Endodermal cell (in vitro differentiated cells): ENCODE measurements around the gene CPSF4L. TPM values are rescaled to one million over a fixed set of nuclear protein-coding genes. Genes with fewer than 3 reads are reported as not detected.

Experiments used
- DNase-seq: peaks from one replicate; pipeline ENCODE4 v3.0.0-alpha.2; 2017
- H3K27ac ChIP-seq: 2 replicates; pipeline ENCODE4 v1.5.1; 2013; ENCODE audit warnings: mild to moderate bottlenecking, low read depth, low read length, moderate library complexity
- H3K27me3 ChIP-seq: 2 replicates; pipeline ENCODE4 v1.6.1; 2013; ENCODE audit warnings: mild to moderate bottlenecking, low read length, moderate library complexity; ENCODE audit not compliant: insufficient read depth, control insufficient read depth, poor library complexity, severe bottlenecking
- H3K36me3 ChIP-seq: 2 replicates; pipeline ENCODE4 v1.7.0; 2013; ENCODE audit warnings: mild to moderate bottlenecking, low read length, moderate library complexity; ENCODE audit not compliant: control insufficient read depth, insufficient read depth
- H3K4me1 ChIP-seq: one replicate; pipeline ENCODE4 v1.7.0; 2013; ENCODE audit warnings: low read length; ENCODE audit not compliant: control insufficient read depth, insufficient read depth
- H3K4me3 ChIP-seq: 2 replicates; pipeline ENCODE4 v1.5.1; 2013; ENCODE audit warnings: mild to moderate bottlenecking, low read length, moderate library complexity
- H3K9ac ChIP-seq: 2 replicates; pipeline ENCODE4 v1.6.1; 2013; ENCODE audit warnings: mild to moderate bottlenecking, low read length, moderate library complexity; ENCODE audit not compliant: poor library complexity, severe bottlenecking; ENCODE audit errors: extremely low read depth
- H3K9me3 ChIP-seq: 2 replicates; pipeline ENCODE4 v1.6.1; 2013; ENCODE audit warnings: mild to moderate bottlenecking, low read length, moderate library complexity; ENCODE audit not compliant: control insufficient read depth
- H3K27ac Mint-ChIP-seq: 2 replicates; pipeline ENCODE4 v1.8.0; 2020; ENCODE audit warnings: mixed read lengths
- H3K27me3 Mint-ChIP-seq: 2 replicates; pipeline ENCODE4 v1.8.0; 2021; ENCODE audit warnings: mild to moderate bottlenecking, mixed read lengths; ENCODE audit not compliant: insufficient read depth
- H3K36me3 Mint-ChIP-seq: 2 replicates; pipeline ENCODE4 v1.8.0; 2020; ENCODE audit warnings: low read depth, mixed read lengths
- H3K4me1 Mint-ChIP-seq: 2 replicates; pipeline ENCODE4 v1.8.0; 2020; ENCODE audit warnings: mixed read lengths
- H3K4me3 Mint-ChIP-seq: 2 replicates; pipeline ENCODE4 v1.8.0; 2020; ENCODE audit warnings: mild to moderate bottlenecking, moderate library complexity, mixed read lengths
- H3K9me3 Mint-ChIP-seq: 2 replicates; pipeline ENCODE4 v1.8.0; 2020; ENCODE audit warnings: mild to moderate bottlenecking, mixed read lengths
- WGBS, 2 experiments: methylation state at CpG; one replicate each; pipeline versions ENCODE4 v1.1.5 to v1.1.7; 2013; ENCODE audit warnings: missing lambda C conversion rate in 2 of 2, mixed read lengths in 1 of 2; ENCODE audit not compliant: insufficient coverage in 1 of 2, insufficient read length in 1 of 2; 5-methylcytosine and 5-hydroxymethylcytosine counted together
- total RNA-seq, 2 donors: library from RNA; stranded (reverse); fragmentation: NEBNext Ultra II Directional in 1 of 2; extraction: Animal tissue kit (Norgen Biotek cat#: 25700) in 1 of 2; gene quantifications; 2 replicates in 1 of 2; 3 replicates in 1 of 2; pipeline ENCODE4 v1.2.1, GENCODE V29; 2021
- TF ChIP-seq, protein P1 (sequence below): fragments of 200-600 bp; sonication (generic); conservative IDR thresholded peaks from 2 replicates; pipeline ENCODE4 v1.5.0; 2021; ENCODE audit warnings: antibody characterized with exemption, mild to moderate bottlenecking

Gene CPSF4L
- total RNA-seq, 2 donors from 2014 or later: 0.29 to 0.58 TPM

- no peaks in the 10 kb centered on the region for H3K27me3 Mint-ChIP-seq
- no peak overlapping the region for H3K9ac ChIP-seq
- H3K4me1 ChIP-seq: no peaks in the 10 kb centered on the region
- H3K4me3 Mint-ChIP-seq: peak overlapping the region; percentile 96
- no peak overlapping the region for H3K27ac ChIP-seq
- DNase-seq: peak; percentile 22
- WGBS, 2 experiments: 89 to 93% methylated on average over 8 to 10 of the region's 10 CpGs
- H3K4me1 Mint-ChIP-seq: peaks cover 20% of the 10 kb centered on the region
- H3K36me3 Mint-ChIP-seq: peaks cover 34% of the 10 kb centered on the region
- no peak overlapping the region for H3K27ac Mint-ChIP-seq
- H3K4me3 ChIP-seq: no peak overlapping the region
- no peaks in the 10 kb centered on the region for H3K9me3 Mint-ChIP-seq
- no peaks in the 10 kb centered on the region for H3K9me3 ChIP-seq
- no peaks in the 10 kb centered on the region for H3K27me3 ChIP-seq
- peaks cover 57% of the 10 kb centered on the region for H3K36me3 ChIP-seq
- TF ChIP-seq, protein P1, sequence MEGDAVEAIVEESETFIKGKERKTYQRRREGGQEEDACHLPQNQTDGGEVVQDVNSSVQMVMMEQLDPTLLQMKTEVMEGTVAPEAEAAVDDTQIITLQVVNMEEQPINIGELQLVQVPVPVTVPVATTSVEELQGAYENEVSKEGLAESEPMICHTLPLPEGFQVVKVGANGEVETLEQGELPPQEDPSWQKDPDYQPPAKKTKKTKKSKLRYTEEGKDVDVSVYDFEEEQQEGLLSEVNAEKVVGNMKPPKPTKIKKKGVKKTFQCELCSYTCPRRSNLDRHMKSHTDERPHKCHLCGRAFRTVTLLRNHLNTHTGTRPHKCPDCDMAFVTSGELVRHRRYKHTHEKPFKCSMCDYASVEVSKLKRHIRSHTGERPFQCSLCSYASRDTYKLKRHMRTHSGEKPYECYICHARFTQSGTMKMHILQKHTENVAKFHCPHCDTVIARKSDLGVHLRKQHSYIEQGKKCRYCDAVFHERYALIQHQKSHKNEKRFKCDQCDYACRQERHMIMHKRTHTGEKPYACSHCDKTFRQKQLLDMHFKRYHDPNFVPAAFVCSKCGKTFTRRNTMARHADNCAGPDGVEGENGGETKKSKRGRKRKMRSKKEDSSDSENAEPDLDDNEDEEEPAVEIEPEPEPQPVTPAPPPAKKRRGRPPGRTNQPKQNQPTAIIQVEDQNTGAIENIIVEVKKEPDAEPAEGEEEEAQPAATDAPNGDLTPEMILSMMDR: no peak
Observed at GRCh38 chr17:73234736-73235135, 26.9 kb downstream of the CPSF4L start.

- Mint-ChIP-seq H3K27me3 (no peaks in the 10 kb centered on the region), H3K27ac (peak overlapping the region; percentile 99), H3K9me3 (no peaks in the 10 kb centered on the region), H3K36me3 (peaks cover 20% of the 10 kb centered on the region), H3K4me1 (peaks cover 30% of the 10 kb centered on the region), H3K4me3 (peak overlapping the region; percentile 96)
- H3K27me3 ChIP-seq: no peaks in the 10 kb centered on the region
- DNase-seq: no peak
- H3K4me1 ChIP-seq: no peaks in the 10 kb centered on the region
- TF ChIP-seq, protein P1: no peak
- H3K36me3 ChIP-seq: peaks cover 40% of the 10 kb centered on the region
- WGBS, 2 experiments: 3 to 5% methylated on average over 27 to 43 of the region's 48 CpGs
- peak overlapping the region; percentile 84 for H3K4me3 ChIP-seq
- H3K9me3 ChIP-seq: no peaks in the 10 kb centered on the region
- peak overlapping the region; percentile 91 for H3K27ac ChIP-seq
- peak overlapping the region; percentile 71 for H3K9ac ChIP-seq
Observed at GRCh38 chr17:73232587-73233373, 28.9 kb downstream of the CPSF4L start.

DNA sequence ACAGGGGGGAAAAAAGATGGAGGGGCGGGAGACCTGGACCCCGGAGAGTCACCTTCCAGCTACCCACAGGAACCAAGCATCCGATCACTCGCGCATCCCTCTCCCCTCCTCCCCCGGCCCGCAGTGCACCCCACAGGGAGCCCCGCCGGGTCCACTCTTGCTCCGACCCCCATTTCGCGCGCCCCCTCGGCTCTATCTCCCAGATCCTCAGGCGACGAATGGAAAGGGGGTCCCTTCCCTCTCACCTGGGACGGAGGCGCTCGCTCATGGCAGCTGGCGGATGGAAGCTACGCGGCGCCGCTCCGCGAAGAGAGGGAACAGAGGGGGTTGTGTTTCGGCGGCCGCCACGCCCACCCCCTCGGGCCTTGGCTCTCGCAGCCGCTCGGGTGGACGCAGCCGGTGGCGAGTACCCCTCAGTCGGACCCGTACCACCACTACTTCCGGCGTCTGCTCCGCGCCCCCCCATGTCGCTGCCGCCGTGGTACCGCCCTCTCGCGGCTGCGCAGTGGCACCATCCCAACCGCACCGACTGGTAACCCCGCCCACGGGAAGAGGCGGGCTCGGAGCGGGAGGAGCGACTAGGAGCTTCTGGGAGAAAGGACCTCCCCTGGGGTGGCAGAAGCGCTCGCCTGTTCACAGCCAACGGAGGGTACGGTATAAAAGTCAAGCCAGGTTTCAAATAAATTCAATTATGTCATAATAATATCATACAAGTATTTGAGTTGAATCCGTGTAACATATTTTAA lies 29.7 kb downstream of the CPSF4L start:
- Mint-ChIP-seq H3K27me3 (no peaks in the 10 kb centered on the region), H3K36me3 (peaks cover 20% of the 10 kb centered on the region), H3K4me1 (peaks cover 31% of the 10 kb centered on the region), H3K9me3 (no peaks in the 10 kb centered on the region), H3K27ac (peak overlapping the region; percentile 99), H3K4me3 (peak overlapping the region; percentile 96)
- peaks cover 4% of the 10 kb centered on the region for H3K4me1 ChIP-seq
- H3K9ac ChIP-seq: peak overlapping the region; percentile 76
- no peaks in the 10 kb centered on the region for H3K27me3 ChIP-seq
- H3K9me3 ChIP-seq: no peaks in the 10 kb centered on the region
- peak overlapping the region; percentile 84 for H3K4me3 ChIP-seq
- peaks cover 33% of the 10 kb centered on the region for H3K36me3 ChIP-seq
- TF ChIP-seq, protein P1: peak; percentile 45
- DNase-seq: peak; percentile 100
- 0 to 2% methylated on average over 9 to 63 of the region's 63 CpGs for WGBS, 2 experiments
- H3K27ac ChIP-seq: peak overlapping the region; percentile 91
